ENCODE measurements around the gene ITGA1. TPM values are rescaled to one million over a fixed set of nuclear protein-coding genes. Genes with fewer than 3 reads are reported as not detected.
A peak's percentile ranks its signal among the peaks of the same experiment; 100 is the strongest.

Gene ITGA1
- total and polyA plus RNA-seq, 2 of the 13 experiments (the other 11 are each of a cell fraction or from before 2014, with no cell fraction given), result 23.1 to 28.6 TPM

DNA sequence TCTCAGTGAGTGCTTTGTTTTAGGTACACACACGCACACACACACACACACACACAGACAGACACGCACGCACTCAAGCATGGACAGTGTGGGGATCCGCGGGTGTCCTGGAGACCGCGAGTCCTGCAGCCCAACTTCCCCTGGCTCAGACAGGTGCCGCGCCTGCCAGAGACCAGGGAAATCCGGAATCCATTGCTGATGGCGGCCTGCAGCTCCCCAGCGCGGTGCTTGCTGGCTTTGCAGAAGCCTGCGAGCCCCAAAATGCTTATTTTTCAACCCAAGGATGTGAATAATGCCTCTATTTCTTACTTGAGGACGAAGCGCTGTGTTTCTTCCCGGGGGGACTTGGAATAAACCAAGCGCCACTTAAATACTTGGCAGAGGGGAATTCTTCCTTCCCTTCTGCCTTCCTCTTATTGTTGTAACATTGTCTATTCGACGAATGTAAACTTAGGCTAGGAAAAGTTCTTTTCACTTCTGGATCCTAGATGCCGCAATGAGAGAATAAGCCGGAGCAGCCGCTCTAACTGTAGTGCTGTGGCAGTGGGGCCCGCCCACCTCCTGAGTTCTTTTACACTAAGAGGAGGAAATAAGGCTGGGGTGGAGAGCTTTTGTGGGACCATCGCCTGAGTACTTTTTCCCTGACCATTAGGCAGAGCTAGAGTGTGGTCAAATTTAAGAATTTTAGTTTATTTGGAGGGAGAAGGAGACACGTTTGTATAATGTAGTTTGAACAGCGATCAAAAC lies 202.2 kb downstream of the ITGA1 start (continued):
- TF ChIP-seq POLR2G (IDR thresholded peaks at IDR 0.05; ENCODE audit: low read depth, low read length), result peak; percentile 48; the same call in 1 of the 2 replicates
- TF ChIP-seq ZNF678 (CRISPR knock-in tag; IDR thresholded peaks at IDR 0.05), result peak; percentile 34; the same call in 1 of the 2 replicates
- peak; percentile 19; the same call in 1 of the 2 replicates for TF ChIP-seq ZSCAN21 (CRISPR knock-in tag; IDR thresholded peaks at IDR 0.05; ENCODE audit: borderline replicate concordance)
- TF ChIP-seq KLF9 (CRISPR knock-in tag; IDR thresholded peaks at IDR 0.05; ENCODE audit: low read depth), result 0 out of 2 replicates have a peak, but pooled peaks have one; percentile 45
- TF ChIP-seq, protein P1, sequence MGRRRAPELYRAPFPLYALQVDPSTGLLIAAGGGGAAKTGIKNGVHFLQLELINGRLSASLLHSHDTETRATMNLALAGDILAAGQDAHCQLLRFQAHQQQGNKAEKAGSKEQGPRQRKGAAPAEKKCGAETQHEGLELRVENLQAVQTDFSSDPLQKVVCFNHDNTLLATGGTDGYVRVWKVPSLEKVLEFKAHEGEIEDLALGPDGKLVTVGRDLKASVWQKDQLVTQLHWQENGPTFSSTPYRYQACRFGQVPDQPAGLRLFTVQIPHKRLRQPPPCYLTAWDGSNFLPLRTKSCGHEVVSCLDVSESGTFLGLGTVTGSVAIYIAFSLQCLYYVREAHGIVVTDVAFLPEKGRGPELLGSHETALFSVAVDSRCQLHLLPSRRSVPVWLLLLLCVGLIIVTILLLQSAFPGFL (CRISPR knock-in tag; IDR thresholded peaks at IDR 0.05), result no peak
- no peak for TF ChIP-seq ZNF607 (CRISPR knock-in tag; IDR thresholded peaks at IDR 0.05; ENCODE audit: borderline replicate concordance)
- no peak for TF ChIP-seq ZNF446 (CRISPR knock-in tag; IDR thresholded peaks at IDR 0.05)
- TF ChIP-seq, protein P2, sequence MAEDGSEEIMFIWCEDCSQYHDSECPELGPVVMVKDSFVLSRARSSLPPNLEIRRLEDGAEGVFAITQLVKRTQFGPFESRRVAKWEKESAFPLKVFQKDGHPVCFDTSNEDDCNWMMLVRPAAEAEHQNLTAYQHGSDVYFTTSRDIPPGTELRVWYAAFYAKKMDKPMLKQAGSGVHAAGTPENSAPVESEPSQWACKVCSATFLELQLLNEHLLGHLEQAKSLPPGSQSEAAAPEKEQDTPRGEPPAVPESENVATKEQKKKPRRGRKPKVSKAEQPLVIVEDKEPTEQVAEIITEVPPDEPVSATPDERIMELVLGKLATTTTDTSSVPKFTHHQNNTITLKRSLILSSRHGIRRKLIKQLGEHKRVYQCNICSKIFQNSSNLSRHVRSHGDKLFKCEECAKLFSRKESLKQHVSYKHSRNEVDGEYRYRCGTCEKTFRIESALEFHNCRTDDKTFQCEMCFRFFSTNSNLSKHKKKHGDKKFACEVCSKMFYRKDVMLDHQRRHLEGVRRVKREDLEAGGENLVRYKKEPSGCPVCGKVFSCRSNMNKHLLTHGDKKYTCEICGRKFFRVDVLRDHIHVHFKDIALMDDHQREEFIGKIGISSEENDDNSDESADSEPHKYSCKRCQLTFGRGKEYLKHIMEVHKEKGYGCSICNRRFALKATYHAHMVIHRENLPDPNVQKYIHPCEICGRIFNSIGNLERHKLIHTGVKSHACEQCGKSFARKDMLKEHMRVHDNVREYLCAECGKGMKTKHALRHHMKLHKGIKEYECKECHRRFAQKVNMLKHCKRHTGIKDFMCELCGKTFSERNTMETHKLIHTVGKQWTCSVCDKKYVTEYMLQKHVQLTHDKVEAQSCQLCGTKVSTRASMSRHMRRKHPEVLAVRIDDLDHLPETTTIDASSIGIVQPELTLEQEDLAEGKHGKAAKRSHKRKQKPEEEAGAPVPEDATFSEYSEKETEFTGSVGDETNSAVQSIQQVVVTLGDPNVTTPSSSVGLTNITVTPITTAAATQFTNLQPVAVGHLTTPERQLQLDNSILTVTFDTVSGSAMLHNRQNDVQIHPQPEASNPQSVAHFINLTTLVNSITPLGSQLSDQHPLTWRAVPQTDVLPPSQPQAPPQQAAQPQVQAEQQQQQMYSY (CRISPR knock-in tag; IDR thresholded peaks at IDR 0.05), result no peak
- TF ChIP-seq, protein P3, sequence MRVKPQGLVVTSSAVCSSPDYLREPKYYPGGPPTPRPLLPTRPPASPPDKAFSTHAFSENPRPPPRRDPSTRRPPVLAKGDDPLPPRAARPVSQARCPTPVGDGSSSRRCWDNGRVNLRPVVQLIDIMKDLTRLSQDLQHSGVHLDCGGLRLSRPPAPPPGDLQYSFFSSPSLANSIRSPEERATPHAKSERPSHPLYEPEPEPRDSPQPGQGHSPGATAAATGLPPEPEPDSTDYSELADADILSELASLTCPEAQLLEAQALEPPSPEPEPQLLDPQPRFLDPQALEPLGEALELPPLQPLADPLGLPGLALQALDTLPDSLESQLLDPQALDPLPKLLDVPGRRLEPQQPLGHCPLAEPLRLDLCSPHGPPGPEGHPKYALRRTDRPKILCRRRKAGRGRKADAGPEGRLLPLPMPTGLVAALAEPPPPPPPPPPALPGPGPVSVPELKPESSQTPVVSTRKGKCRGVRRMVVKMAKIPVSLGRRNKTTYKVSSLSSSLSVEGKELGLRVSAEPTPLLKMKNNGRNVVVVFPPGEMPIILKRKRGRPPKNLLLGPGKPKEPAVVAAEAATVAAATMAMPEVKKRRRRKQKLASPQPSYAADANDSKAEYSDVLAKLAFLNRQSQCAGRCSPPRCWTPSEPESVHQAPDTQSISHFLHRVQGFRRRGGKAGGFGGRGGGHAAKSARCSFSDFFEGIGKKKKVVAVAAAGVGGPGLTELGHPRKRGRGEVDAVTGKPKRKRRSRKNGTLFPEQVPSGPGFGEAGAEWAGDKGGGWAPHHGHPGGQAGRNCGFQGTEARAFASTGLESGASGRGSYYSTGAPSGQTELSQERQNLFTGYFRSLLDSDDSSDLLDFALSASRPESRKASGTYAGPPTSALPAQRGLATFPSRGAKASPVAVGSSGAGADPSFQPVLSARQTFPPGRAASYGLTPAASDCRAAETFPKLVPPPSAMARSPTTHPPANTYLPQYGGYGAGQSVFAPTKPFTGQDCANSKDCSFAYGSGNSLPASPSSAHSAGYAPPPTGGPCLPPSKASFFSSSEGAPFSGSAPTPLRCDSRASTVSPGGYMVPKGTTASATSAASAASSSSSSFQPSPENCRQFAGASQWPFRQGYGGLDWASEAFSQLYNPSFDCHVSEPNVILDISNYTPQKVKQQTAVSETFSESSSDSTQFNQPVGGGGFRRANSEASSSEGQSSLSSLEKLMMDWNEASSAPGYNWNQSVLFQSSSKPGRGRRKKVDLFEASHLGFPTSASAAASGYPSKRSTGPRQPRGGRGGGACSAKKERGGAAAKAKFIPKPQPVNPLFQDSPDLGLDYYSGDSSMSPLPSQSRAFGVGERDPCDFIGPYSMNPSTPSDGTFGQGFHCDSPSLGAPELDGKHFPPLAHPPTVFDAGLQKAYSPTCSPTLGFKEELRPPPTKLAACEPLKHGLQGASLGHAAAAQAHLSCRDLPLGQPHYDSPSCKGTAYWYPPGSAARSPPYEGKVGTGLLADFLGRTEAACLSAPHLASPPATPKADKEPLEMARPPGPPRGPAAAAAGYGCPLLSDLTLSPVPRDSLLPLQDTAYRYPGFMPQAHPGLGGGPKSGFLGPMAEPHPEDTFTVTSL (CRISPR knock-in tag; IDR thresholded peaks at IDR 0.05; ENCODE audit: borderline replicate concordance), result 0 out of 2 replicates have a peak, but pooled peaks have one; percentile 21
- peak; percentile 71 for TF ChIP-seq YY1 (IDR thresholded peaks at IDR 0.05; ENCODE audit: insufficient read depth, insufficient replicate concordance, low read depth, low read length)
- peak; percentile 41; the same call in 1 of the 2 replicates for TF ChIP-seq MEF2D (CRISPR knock-in tag; IDR thresholded peaks at IDR 0.05)
- TF ChIP-seq ZNF605 (CRISPR knock-in tag; IDR thresholded peaks at IDR 0.05), result 0 out of 2 replicates have a peak, but pooled peaks have one; percentile 26
- TF ChIP-seq ZZZ3 (CRISPR knock-in tag; IDR thresholded peaks at IDR 0.05; ENCODE audit: borderline replicate concordance), result 0 out of 2 replicates have a peak, but pooled peaks have one; percentile 50

All from HepG2 (cell line).